ENCODE results near the gene SLC32A1.

DNA sequence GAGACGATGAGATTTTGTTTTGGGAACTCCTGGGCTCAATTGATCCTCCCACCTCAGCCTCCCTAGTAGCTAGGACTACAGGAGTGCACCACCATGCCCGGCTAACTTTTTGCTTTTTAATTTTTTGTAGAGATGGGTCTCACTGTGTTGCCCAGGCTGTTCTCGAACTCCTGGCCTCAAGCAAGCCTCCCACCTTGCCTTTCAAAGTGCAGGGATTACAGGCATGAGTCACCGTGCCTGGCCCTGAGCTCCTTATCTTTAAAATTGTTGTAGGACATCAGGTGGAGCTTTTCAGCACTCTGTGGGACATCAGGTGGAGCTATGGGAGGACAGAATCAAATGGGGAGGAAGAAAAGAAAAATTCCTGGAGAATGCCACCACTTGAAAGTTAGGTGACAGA lies 36.7 kb downstream of the SLC32A1 start:
- TF ChIP-seq, protein P1, sequence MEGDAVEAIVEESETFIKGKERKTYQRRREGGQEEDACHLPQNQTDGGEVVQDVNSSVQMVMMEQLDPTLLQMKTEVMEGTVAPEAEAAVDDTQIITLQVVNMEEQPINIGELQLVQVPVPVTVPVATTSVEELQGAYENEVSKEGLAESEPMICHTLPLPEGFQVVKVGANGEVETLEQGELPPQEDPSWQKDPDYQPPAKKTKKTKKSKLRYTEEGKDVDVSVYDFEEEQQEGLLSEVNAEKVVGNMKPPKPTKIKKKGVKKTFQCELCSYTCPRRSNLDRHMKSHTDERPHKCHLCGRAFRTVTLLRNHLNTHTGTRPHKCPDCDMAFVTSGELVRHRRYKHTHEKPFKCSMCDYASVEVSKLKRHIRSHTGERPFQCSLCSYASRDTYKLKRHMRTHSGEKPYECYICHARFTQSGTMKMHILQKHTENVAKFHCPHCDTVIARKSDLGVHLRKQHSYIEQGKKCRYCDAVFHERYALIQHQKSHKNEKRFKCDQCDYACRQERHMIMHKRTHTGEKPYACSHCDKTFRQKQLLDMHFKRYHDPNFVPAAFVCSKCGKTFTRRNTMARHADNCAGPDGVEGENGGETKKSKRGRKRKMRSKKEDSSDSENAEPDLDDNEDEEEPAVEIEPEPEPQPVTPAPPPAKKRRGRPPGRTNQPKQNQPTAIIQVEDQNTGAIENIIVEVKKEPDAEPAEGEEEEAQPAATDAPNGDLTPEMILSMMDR (conservative IDR thresholded peaks at IDR 0.05 in 1 of 2, IDR thresholded peaks at IDR 0.05 in 1 of 2; ENCODE audit: low read depth in 1 of 2, low read length in 2 of 2), result no peak
- TF ChIP-seq EZH2 (IDR thresholded peaks at IDR 0.05; ENCODE audit: low read length, missing control alignments), result no peak

All from fibroblast of lung (primary cell).